Large intestine (tissue), 3 donors: ENCODE data around the gene SMYD5. TPM values are rescaled to one million over a fixed set of nuclear protein-coding genes. Genes with fewer than 3 reads are reported as not detected.
A peak's percentile ranks its signal among the peaks of the same experiment; 100 is the strongest.
"Not testable (repeated sequence)": the region's sequence is repeated elsewhere in the genome, so short reads cannot be mapped to it uniquely, and the experiment has no call there.

Experiments
- DNase-seq, 2 donors: peaks; one replicate each; pipeline versions ENCODE4 v3.0.0 to v3.0.0-alpha.2; 2013
- H3K27ac ChIP-seq: one replicate; pipeline ENCODE4 v1.5.1; 2013; ENCODE audit warnings: low read length
- H3K27me3 ChIP-seq: 2 replicates; pipeline ENCODE4 v1.6.1; 2013; ENCODE audit warnings: low read length; ENCODE audit not compliant: control insufficient read depth, insufficient read depth
- H3K36me3 ChIP-seq: 2 replicates; pipeline ENCODE4 v1.6.1; 2013; ENCODE audit warnings: low read length; ENCODE audit not compliant: control insufficient read depth, insufficient read depth
- H3K4me1 ChIP-seq: one replicate; pipeline ENCODE4 v1.6.1; 2013; ENCODE audit warnings: low read length; ENCODE audit not compliant: control insufficient read depth, insufficient read depth
- H3K4me3 ChIP-seq: one replicate; pipeline ENCODE4 v1.5.1; 2013; ENCODE audit warnings: low read length
- H3K9me3 ChIP-seq: one replicate; pipeline ENCODE4 v1.6.1; 2013; ENCODE audit warnings: mild to moderate bottlenecking, low read depth, low read length, moderate library complexity; ENCODE audit not compliant: control insufficient read depth
- WGBS: methylation state at CpG from one replicate; pipeline ENCODE4 v1.1.5; 2013; ENCODE audit warnings: low lambda C conversion rate; ENCODE audit not compliant: insufficient coverage; 5-methylcytosine and 5-hydroxymethylcytosine counted together
- polyA plus RNA-seq: library from polyadenylated mRNA; unstranded; fragments of 120-200 nt; gene quantifications from one replicate; pipeline ENCODE4 v1.2.1, GENCODE V29; 2013

SMYD5 gene
- polyA plus RNA-seq, 1 donor = 24.5 TPM

DNA sequence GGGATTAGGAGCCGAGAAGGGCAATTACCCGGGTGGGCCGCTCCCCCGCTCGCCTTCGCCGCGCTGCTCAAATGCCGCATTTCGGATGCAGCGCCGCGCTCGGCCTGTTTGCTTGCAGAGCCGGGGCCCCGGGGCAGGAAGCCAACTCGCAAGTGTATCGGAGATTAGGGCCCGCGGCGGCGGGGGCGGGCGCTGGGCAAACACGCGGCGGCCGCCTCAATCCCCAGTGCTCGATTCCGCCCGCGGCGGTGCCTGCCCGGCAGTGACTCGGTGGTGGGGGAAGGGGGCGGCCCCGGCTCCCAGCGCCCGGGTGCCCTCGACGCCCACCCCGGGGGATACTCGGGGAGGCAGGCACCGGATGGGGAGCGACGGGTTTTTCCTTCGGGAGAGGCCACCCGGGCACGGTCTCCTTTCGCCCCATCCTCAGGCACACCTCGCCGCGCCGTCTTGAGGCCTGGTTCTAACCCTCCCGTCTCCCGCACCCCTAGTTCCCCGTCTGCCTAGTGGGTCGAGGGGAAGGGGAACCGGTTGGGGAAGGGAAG lies 38.3 kb upstream of the SMYD5 start:
- H3K27ac ChIP-seq = no peak overlapping the region
- peaks cover 60% of the 10 kb centered on the region for H3K27me3 ChIP-seq
- peaks cover 25% of the 10 kb centered on the region for H3K4me1 ChIP-seq
- no CpG with 5 or more reads among the region's 59 CpGs for WGBS
- H3K9me3 ChIP-seq = peaks cover 4% of the 10 kb centered on the region
- peak; percentile 43 to 70 for DNase-seq
- peak overlapping the region; percentile 36 for H3K4me3 ChIP-seq
- H3K36me3 ChIP-seq = no peaks in the 10 kb centered on the region

DNA sequence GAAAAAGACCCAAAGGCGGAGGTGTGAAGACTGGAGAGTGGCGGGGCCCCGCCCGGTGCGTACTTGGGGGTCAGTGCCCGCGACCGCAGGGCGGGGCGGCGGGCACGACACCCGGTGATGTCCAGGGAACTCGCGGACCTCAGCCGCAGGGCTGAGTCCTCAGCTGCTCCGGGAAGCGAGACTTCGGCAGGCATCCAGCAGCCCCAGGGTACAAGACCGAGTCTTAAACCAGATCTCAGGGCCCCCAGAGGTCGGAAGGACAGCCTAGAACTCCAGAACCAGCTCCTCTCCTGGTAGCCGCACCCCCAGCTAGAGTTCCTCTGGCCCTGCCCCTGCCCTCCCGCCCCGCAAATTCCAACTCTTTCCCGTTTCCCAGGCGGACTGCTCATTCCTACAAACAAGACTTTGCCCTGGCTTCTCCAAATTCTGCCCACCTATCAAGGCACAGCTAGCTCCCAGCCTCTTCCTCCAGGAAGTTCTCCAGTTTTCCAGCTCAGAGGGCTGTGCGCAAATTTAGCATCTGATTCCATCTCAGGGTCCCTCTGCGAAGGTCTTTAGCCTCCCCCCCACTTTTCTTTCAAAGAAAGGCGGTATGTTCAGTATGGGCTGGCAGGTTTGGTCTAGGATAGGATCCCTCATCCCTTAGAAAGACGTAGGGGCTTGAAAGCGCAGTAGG lies 37.7 kb upstream of the SMYD5 start:
- Histone ChIP-seq H3K9me3 (peaks cover 4% of the 10 kb centered on the region), H3K27me3 (peaks cover 60% of the 10 kb centered on the region), H3K27ac (no peak overlapping the region), H3K4me3 (peak overlapping the region; percentile 36), H3K4me1 (peaks cover 25% of the 10 kb centered on the region), H3K36me3 (no peaks in the 10 kb centered on the region)
- no CpG with 5 or more reads among the region's 31 CpGs for WGBS
- DNase-seq = peak in 1 of 2 donors; percentile 55

DNA sequence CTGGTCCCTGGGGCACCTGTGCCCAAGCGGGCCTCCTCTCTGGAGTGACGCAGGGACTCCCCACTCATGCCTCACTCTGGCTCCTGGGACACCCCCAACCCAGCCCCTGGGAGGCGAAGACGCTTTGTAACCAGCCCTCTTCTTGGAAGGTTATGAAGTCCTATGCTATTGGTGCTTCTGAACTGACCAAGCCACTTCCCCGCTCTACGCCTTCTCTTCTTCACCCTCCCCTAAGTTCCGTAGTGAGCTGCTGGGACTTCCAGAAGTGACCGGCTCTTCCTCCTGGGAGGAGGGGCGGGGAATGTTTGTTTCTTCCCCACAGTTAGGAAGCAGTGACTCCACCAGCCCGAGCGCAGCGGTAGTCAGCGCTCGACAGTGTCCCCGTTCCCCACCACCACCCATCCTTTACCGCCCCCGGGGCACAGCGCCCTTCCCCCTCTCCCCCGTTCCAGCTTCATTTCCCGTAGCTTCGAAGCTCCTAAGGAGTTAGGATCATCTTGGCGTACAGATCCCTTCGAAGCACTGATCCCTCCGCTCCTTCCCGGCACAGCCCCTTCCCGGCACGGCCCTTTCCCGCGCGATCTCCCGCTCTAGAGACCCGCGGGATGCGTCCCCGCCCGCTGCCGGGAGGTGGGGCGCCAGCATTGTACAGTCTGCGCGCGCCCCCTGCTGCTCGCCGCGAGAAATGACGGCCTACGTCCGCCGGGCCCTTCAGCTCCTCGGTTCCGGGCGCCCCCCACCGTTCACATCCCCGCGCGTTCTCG lies 37.0 kb upstream of the SMYD5 start:
- no CpG with 5 or more reads among the region's 56 CpGs for whole genome bisulfite sequencing

DNA sequence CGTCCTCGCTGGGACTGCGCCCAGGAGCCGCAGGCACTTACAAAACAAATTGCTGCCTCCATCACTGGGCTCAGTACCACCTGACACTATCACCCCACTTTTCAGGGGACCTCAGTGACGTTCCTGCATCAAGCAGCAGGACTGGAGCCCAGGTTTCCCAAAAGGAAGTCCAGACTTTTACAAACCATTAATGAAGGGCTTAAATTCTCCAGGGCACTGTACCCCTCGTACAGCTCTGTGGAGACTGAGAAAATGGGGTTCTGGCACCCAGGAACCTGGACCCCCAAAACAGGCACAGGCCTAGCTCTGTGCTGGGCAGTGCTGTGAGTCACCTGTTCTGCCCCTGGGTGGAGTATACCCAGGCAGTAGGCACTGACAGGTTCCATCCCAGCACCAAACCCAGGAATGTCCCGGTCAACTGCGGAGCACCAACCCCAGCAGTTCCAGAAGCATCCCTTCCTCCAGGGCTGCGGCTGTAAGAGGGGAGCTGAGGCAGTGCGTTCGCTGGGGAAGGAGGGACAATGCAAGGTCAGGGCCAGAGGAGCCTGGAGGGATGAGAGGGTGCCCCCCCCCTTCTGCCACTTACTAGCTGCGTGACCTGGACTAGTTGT lies 36.3 kb upstream of the SMYD5 start:
- Histone ChIP-seq H3K27me3 (peaks cover 58% of the 10 kb centered on the region), H3K4me1 (peaks cover 25% of the 10 kb centered on the region), H3K36me3 (no peaks in the 10 kb centered on the region), H3K9me3 (peaks cover 4% of the 10 kb centered on the region), H3K4me3 (peak overlapping the region; percentile 53), H3K27ac (no peak overlapping the region)
- DNase-seq = no peak
- WGBS = no CpG with 5 or more reads among the region's 12 CpGs

More for the DNA sequence above, 37.0 kb upstream of the SMYD5 start:
- no peaks in the 10 kb centered on the region for H3K36me3 ChIP-seq
- peaks cover 25% of the 10 kb centered on the region for H3K4me1 ChIP-seq
- H3K9me3 ChIP-seq = peaks cover 4% of the 10 kb centered on the region
- peaks cover 60% of the 10 kb centered on the region for H3K27me3 ChIP-seq
- peak; percentile 84 to 85 for DNase-seq
- no peak overlapping the region for H3K27ac ChIP-seq
- peak overlapping the region; percentile 53 for H3K4me3 ChIP-seq

DNA sequence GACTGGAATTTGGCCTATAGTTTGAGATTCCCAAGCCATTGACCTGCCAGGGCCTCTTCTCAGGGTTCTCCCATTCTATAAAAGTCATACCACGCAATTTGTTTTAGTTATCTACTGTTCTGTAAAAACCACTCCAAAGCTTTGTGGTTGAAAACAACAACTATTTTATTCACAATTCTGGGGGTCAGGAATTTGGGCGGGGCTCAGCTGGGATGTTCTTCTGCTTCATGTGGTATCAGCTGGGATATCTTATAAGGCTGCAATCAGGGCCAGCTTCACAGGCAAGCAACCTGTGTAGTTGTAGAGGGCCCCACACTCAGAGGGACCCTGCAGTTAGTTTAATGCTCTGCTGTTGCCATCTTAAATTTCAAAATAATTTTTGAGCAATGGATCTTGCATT lies 28.1 kb upstream of the SMYD5 start:
- no CpG with 5 or more reads among the region's 2 CpGs for WGBS
- no peak overlapping the region for H3K27ac ChIP-seq
- no peak overlapping the region for H3K4me3 ChIP-seq
- no peaks in the 10 kb centered on the region for H3K36me3 ChIP-seq
- DNase-seq = no peak
- H3K27me3 ChIP-seq = no peaks in the 10 kb centered on the region
- no peaks in the 10 kb centered on the region for H3K9me3 ChIP-seq
- peaks cover 4% of the 10 kb centered on the region for H3K4me1 ChIP-seq

DNA sequence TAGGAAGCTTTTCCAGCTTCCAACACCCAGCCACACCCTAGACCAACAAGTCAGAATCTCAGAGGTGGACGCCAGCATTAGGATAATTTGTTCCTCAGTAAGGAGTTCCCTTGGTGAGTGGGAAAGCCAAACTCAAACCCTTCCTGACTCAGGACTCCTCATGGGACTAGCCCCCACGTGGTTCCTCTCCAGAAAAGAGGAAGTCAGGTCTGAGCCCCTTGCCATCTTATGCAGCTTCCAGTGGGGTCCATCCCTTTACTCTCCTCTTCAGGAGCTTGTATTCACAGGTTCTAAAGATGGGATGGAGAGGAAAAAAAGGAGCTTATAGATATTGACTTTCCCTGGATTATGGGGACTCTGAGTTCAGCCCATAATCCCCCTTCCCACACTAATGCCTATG lies 26.5 kb upstream of the SMYD5 start:
- no peak overlapping the region for H3K4me3 ChIP-seq
- no peaks in the 10 kb centered on the region for H3K36me3 ChIP-seq
- no peaks in the 10 kb centered on the region for H3K9me3 ChIP-seq
- no peak for DNase-seq
- no peaks in the 10 kb centered on the region for H3K27me3 ChIP-seq
- H3K4me1 ChIP-seq = peaks cover 14% of the 10 kb centered on the region
- H3K27ac ChIP-seq = no peak overlapping the region
- no CpG with 5 or more reads among the region's 2 CpGs for WGBS

DNA sequence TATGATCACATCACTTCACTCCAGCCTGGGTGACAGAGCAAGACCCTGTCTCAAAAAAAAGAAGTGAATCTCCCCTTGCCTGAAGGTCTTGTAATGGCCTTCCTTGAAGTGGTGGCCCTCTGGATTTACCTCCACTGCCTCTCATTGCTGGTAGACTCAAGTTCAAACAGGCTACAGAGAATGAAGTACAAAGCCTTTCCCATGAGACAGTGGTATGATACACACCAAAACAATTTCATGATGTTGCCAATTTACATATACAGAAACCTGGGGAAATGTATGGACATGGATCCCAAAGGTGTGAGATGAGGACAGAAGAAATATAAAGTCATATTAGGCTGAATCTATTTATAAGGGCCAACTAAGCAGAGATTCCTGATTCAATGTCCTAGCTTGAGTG lies 16.5 kb upstream of the SMYD5 start:
- no peak for DNase-seq
- Histone ChIP-seq H3K36me3 (no peaks in the 10 kb centered on the region), H3K4me3 (no peak overlapping the region), H3K4me1 (peaks cover 10% of the 10 kb centered on the region), H3K27ac (no peak overlapping the region), H3K9me3 (no peaks in the 10 kb centered on the region), H3K27me3 (peaks cover 18% of the 10 kb centered on the region)

DNA sequence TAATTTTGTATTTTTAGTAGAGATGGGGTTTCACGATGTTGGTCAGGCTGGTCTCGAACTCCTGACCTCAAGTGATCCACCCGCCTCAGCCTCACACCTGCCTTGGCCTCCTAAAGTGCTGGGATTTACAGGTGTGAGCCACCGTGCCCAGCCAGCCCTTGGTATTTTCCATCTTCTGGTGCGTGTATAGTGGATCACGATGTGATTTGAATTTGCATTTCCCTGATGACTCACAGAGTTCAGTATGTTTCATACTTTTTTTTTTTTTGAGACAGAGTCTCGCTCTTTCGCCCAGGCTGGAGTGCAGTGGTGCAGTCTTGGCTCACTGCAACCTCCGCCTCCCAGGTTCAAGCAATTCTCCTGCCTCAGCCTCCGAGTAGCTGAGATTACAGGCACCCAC lies 13.8 kb upstream of the SMYD5 start:
- not testable (repeated sequence) for H3K27ac ChIP-seq, H3K4me3 ChIP-seq, H3K9me3 ChIP-seq, DNase-seq, H3K36me3 ChIP-seq, H3K4me1 ChIP-seq
- no CpG with 5 or more reads among the region's 10 CpGs for WGBS
- H3K27me3 ChIP-seq = peaks cover 42% of the 10 kb centered on the region

DNA sequence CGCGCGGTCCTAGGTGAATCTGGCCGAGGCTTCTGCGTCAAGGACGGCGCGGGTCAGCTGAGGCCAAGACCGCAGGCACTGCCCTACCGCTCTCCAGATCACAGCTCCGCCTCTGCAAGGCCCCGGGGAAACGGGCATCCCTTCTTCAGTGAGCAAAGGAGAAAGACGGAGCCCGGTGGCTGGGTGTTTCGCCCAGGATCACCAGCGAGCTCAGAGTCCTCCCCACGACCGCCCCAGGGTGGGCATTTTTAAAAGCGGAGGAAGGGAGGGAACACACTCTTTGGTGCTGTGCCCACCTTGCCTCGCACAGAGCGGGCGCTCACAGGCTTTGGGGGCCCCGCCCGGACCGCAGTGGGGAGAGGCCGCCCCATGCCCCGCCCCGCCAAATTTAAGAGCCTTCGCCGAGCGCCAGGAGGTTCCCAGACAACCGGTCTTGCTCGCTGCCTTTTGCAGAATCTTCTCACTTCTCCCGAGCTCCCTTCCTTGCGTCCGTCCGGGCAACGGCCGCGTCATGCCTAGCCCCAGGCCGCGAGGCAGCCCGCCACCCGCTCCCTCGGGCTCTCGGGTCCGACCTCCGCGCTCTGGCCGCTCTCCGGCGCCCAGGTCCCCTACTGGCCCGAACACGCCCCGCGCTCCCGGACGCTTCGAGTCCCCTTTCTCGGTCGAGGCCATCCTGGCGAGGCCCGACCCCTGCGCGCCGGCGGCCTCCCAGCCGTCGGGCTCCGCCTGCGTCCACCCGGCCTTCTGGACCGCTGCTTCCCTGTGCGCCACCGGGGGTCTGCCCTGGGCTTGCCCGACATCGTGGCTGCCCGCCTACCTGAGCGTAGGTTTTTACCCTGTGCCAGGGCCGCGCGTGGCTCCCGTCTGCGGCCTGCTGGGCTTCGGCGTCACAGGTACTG lies 11.6 kb upstream of the SMYD5 start, which contains the start of gene NOTO:
Gene NOTO (plus strand): TSS at position 419 of the 899 bp plus-strand sequence. CDS start 93 bp downstream, at position 512.
- no CpG with 5 or more reads among the region's 87 CpGs for WGBS
- H3K27me3 ChIP-seq = peaks cover 48% of the 10 kb centered on the region
- DNase-seq = peak in 1 of 2 donors; percentile 20
- peaks cover 6% of the 10 kb centered on the region for H3K4me1 ChIP-seq
- H3K36me3 ChIP-seq = no peaks in the 10 kb centered on the region
- H3K9me3 ChIP-seq = peaks cover 3% of the 10 kb centered on the region
- no peak within 1 kb of the TSS for H3K27ac ChIP-seq
- H3K4me3 ChIP-seq = peak within 1 kb of the TSS; percentile 4
